ENCODE results near the gene EPGN. TPM values are rescaled to one million over a fixed set of nuclear protein-coding genes. Genes with fewer than 3 reads are reported as not detected.

The EPGN gene
- total and polyA plus RNA-seq, 7 donors, result 0.47 to 4.3 (median 1.5) TPM; not detected in 4

DNA sequence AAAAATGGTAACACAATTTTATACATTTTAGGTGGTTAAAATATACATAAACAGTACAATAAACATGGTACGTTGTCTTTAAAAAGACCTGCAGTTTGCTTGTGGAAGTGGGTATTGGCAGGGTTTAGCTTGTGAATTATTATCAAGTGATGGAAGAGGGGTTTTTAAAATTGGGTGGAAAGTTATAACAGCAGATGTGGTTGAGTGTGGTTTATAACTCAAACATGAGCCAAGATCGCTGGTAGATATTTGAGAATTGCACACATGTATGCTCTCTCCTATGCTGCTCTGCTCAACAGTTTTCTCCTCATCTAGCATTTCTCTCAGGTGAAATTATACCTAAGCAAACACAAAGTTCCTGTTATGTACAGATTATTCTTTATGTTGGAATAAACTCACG lies 14.0 kb downstream of the EPGN start:
- no peak for ATAC-seq
- Histone ChIP-seq H3K36me3 (ENCODE audit: insufficient read depth in 1 of 2, low read depth in 1 of 2) (no peaks in the 10 kb centered on the region), H3K27me3 (ENCODE audit: insufficient read depth in 3 of 3, low read length in 2 of 3) (peaks cover 0 to 9% (median 0%) of the 10 kb centered on the region in 3 donors), H3K4me3 (no peak overlapping the region), H3K4me1 (no peaks in the 10 kb centered on the region), H3K9me3 (no peaks in the 10 kb centered on the region), H3K27ac (no peak overlapping the region)
- no peak for DNase-seq
- 75 to 78% (median 78%) methylated on average over 3 of the region's 3 CpGs for WGBS, 3 donors
- TF ChIP-seq, protein P1, sequence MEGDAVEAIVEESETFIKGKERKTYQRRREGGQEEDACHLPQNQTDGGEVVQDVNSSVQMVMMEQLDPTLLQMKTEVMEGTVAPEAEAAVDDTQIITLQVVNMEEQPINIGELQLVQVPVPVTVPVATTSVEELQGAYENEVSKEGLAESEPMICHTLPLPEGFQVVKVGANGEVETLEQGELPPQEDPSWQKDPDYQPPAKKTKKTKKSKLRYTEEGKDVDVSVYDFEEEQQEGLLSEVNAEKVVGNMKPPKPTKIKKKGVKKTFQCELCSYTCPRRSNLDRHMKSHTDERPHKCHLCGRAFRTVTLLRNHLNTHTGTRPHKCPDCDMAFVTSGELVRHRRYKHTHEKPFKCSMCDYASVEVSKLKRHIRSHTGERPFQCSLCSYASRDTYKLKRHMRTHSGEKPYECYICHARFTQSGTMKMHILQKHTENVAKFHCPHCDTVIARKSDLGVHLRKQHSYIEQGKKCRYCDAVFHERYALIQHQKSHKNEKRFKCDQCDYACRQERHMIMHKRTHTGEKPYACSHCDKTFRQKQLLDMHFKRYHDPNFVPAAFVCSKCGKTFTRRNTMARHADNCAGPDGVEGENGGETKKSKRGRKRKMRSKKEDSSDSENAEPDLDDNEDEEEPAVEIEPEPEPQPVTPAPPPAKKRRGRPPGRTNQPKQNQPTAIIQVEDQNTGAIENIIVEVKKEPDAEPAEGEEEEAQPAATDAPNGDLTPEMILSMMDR (IDR thresholded peaks at IDR 0.05), result no peak
- intact Hi-C loops (cut with DNase I), result no loop called here

DNA sequence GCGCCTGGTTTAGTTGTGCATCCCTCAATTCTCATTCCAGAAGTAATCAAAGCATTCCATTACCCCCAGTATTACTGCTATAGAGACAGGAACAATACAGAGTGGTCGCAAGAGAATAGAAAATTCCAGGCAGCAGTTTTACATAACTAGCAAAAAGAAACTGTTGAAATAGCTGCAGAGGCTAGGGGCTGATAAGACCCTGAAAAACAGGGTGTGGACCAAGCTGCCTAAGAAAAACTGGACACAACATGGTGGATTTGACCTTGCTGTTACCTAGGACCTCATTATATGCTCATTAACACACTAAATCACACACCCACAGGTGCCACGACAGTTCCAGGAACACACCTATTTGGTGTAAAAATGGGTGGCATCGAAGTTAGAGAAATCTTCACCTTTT lies 15.4 kb downstream of the EPGN start:
- 83 to 87% (median 84%) methylated on average over 4 of the region's 4 CpGs for WGBS, 3 donors
- H3K27me3 ChIP-seq (ENCODE audit: insufficient read depth in 3 of 3, low read length in 2 of 3), result peaks cover 0 to 9% (median 0%) of the 10 kb centered on the region in 3 donors
- intact Hi-C loops (cut with DNase I), result no loop called here

DNA sequence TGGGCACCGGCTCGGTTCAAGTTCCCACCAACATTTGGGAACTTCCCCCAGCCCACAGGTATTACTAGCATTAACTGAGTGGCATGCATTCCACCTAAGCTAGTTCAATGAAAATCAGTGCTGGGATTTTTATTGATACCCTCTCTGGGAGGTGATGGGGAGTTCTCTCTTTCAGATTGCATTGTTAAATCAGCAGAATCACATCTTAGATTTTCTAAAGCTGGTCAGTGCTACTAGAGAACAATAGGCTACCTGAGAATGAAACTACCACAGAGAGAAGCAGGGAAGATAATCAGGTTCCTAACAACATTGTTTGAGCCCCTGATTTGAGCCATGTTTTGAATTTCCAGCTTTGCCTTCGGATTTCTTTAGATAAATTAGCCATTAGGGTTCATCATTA lies 16.0 kb downstream of the EPGN start:
- intact Hi-C loops (cut with DNase I), result no loop called here
- Histone ChIP-seq H3K4me1 (no peaks in the 10 kb centered on the region), H3K36me3 (ENCODE audit: insufficient read depth in 1 of 2, low read depth in 1 of 2) (no peaks in the 10 kb centered on the region), H3K27ac (no peak overlapping the region), H3K4me3 (no peak overlapping the region), H3K9me3 (no peaks in the 10 kb centered on the region), H3K27me3 (ENCODE audit: insufficient read depth in 3 of 3, low read length in 2 of 3) (peaks cover 0 to 9% (median 0%) of the 10 kb centered on the region in 3 donors)
- 74 to 84% (median 74%) methylated on average over 3 of the region's 3 CpGs for WGBS, 3 donors
- TF ChIP-seq, protein P1 (IDR thresholded peaks at IDR 0.05), result no peak
- DNase-seq, result no peak
- no peak for ATAC-seq

More for the DNA sequence above, 15.4 kb downstream of the EPGN start:
- no peaks in the 10 kb centered on the region for H3K36me3 ChIP-seq (ENCODE audit: insufficient read depth in 1 of 2, low read depth in 1 of 2)
- no peaks in the 10 kb centered on the region for H3K4me1 ChIP-seq
- no peak for ATAC-seq
- no peak for DNase-seq
- H3K4me3 ChIP-seq, result no peak overlapping the region
- no peak overlapping the region for H3K27ac ChIP-seq
- H3K9me3 ChIP-seq, result no peaks in the 10 kb centered on the region
- TF ChIP-seq, protein P1 (IDR thresholded peaks at IDR 0.05), result no peak

- TF ChIP-seq, protein P1 (IDR thresholded peaks at IDR 0.05), result no peak
- DNase-seq, result no peak
- H3K36me3 ChIP-seq (ENCODE audit: insufficient read depth in 1 of 2, low read depth in 1 of 2), result no peaks in the 10 kb centered on the region
- no peak overlapping the region for H3K27ac ChIP-seq
- intact Hi-C loops (cut with DNase I), result no loop called here
- WGBS, 3 donors, result 44 to 60% (median 46%) methylated on average over 2 of the region's 2 CpGs
- no peak overlapping the region for H3K4me3 ChIP-seq
- peaks cover 0 to 9% (median 0%) of the 10 kb centered on the region in 3 donors for H3K27me3 ChIP-seq (ENCODE audit: insufficient read depth in 3 of 3, low read length in 2 of 3)
- H3K9me3 ChIP-seq, result no peaks in the 10 kb centered on the region
- ATAC-seq, result no peak
- H3K4me1 ChIP-seq, result no peaks in the 10 kb centered on the region
Observed at GRCh38 chr4:74325886-74326285, 17.6 kb downstream of the EPGN start.

- TF ChIP-seq, protein P1 (IDR thresholded peaks at IDR 0.05), result no peak
- Histone ChIP-seq H3K9me3 (no peaks in the 10 kb centered on the region), H3K36me3 (ENCODE audit: insufficient read depth in 1 of 2, low read depth in 1 of 2) (no peaks in the 10 kb centered on the region), H3K27ac (no peak overlapping the region), H3K4me3 (no peak overlapping the region), H3K4me1 (no peaks in the 10 kb centered on the region), H3K27me3 (ENCODE audit: insufficient read depth in 3 of 3, low read length in 2 of 3) (peaks cover 0 to 9% (median 0%) of the 10 kb centered on the region in 3 donors)
- 20 to 27% (median 26%) methylated on average over 3 of the region's 3 CpGs for WGBS, 3 donors
- ATAC-seq (no peak), DNase-seq (no peak)
- intact Hi-C loops (cut with DNase I), result no loop called here
Observed at GRCh38 chr4:74327762-74328161, 19.5 kb downstream of the EPGN start.
